Hematopoietic multipotent progenitor cell treated with erythropoietin and hydrocortisone succinate and interleukin-3 and kit ligand, for 8 days (in vitro differentiated cells): Measurements from ENCODE around the gene MLKL.
"Not testable (repeated sequence)": the region's sequence is repeated elsewhere in the genome, so short reads cannot be mapped to it uniquely, and the experiment has no call there.

ENCODE experiments used
- DNase-seq: peaks from one replicate; pipeline ENCODE4 v3.0.0-alpha.2; 2015

MLKL gene

DNA sequence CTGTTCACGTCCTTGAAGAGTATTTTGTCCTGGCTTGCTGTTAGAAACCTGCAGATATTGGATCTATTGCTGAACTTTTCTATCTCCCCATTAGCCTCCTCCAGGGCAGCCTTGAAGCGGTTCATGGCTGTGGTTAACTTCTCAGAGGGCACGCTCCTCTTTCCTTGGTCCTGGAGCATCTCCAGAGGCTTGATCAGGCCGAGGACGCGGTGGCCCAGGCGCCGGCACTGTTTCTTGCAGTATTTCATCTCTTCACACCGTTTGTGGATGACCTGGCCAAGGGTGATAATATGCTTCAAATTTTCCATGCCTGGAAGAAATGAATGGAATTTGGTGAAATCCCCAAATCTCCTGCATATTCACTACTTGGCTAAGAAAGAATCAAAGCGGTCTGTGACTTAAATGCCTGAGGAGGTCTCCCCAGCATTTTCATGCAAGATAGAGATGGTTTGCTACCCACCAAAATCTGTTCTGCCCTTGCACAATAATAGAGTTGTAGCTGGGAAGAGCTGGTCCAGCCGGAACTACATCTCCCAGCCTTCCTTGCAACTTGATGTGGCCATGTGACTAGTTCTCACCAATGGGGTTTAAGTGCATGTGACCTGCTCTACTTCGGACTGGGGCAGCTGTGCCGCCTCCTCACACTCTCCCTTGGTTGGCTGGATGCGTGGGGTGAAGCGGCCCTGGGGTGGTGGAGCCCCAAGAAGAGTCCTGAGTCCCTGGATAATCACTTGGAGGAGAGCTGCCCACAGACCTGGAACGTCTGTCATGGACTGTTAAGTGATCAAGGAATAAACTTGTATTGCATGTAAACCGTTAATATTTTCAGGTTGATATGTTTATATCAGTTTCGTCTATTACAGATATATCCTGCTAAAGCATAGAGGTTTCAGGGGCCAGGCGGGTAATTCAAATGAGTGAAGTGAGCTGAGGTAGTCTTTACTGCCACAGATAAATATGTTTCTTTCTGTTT lies 4.9 kb downstream of the MLKL start:
- DNase-seq, result peak; percentile 94

DNA sequence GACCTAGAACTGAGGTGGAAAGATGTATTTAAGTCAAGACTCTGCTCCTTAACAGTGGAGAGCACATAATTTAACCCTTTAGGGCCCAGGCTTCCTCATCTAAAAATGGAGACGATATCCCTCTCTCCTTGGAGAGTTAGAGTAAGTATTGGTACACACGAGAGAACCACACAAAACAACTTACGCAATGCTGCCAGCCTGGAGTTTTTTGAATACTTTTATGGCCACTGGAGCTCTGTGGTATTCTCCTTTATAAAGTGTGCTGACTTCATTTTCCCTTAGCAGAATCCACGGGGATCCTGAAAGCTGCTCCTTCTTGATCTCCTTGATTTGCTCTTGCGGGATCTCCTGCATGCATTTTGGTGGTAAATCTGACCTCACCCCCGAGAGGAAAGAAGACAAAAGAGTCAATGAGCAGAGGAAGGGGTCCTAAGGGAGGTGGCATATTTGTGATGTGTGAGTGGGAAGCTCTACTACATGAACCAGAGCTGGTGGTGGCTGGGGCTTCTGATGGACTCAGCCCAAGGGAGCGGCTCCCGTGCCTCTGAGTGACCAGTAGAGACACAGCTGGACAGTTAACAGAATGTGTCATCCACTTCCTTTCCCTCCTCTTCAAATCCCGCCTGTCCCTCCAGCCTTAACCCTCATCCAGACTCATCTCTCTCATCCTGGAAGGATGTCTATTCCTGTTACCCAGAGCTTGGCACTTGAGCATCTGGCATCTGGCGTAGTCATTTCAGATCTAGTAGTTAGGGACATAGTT lies 9.4 kb downstream of the MLKL start:
- no peak for DNase-seq

DNA sequence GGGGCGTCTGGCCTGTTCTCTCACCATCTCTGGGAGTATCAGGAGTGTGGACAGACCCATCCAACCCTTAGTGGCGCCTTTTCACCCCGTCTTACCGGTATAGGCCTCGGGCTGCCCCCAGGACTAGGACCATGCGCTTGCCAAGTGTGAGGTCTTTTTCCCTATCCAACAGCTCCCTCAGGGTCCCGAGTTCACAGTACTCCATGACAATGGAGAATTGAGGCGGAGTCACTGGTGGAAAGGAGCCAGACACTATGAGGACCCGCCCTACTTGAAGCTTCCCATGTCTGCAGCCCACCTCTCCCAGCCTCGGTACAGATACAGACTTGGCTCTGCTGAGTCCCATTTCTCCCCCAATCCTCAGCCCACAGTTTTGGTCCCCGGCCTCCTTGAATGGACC lies 18.1 kb downstream of the MLKL start:
- DNase-seq, result no peak

DNA sequence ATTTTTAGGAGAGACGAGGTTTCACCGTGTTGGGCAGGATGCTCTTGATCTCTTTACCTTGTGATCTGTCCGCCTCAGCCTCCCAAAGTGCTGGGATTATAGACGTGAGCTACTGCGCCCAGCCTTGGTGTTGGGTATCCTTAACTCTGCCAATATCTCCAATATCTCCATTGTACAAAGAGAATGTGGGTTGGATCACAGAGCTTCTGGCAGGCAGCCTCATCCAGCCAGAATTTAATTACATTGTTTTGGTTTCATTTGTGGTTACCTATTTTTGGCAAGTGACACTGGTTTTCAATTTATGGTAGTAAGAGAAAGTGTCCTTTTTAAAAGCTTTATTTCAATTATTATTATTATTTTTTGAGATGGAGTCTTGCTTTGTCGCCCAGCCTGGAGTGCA lies 20.0 kb downstream of the MLKL start:
- no peak for DNase-seq

DNA sequence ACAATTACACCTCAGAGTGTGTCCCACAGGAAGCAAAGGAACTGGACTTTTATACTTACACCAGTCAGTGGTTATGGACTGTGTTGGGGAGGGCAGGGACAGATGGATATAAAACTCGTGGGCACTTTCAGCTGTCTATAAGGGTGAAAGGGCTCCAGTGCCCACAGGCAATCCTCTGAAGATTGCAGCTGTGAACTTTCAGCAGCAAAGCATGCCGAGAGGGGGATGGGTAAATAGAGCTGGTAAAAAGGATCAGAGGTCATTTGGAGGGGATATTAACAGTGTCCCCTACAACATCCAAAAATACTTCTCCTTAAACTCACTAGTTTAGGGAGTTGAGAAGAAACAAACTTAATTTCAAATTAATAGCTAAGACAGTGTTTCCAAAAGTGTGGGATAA lies 20.7 kb downstream of the MLKL start:
- no peak for DNase-seq

DNA sequence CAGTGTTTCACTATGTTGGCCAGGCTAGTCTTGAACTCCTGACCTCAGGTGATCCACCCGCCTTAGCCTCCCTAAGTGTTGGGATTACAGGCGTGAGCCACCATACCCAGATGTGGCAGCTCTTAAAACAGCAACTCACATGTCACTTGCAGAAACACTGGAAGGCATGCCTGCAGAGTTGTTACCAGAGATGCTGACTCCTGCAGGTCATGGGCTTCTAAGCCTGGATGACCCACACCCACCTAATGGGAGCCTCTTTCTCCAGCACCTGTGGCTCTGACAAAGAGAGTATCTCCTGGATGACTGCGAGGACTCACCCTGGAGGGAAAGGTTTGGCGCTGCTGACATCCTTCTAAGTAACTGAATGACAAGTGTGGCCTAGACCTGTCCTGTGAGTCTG lies 22.8 kb downstream of the MLKL start:
- no peak for DNase-seq

DNA sequence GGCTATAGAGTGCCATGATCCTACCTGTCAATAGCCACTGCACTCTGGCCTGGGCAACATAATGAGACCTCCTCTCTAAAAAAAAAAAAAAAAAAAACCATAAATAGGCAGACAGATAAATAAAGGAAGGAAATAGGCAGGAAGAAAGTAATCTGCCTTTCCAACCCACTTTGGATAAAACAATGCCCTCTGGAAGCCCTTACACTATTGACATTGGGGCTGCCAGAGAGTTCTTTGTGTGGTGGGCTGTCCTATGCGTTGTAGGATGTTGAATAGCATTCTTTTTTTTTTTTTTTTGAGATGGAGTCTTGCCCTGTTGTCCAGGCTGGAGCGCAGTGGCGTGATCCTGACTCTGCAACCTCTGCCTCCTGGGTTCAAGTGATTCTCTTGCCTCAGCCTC lies 26.8 kb downstream of the MLKL start:
- no peak for DNase-seq

DNA sequence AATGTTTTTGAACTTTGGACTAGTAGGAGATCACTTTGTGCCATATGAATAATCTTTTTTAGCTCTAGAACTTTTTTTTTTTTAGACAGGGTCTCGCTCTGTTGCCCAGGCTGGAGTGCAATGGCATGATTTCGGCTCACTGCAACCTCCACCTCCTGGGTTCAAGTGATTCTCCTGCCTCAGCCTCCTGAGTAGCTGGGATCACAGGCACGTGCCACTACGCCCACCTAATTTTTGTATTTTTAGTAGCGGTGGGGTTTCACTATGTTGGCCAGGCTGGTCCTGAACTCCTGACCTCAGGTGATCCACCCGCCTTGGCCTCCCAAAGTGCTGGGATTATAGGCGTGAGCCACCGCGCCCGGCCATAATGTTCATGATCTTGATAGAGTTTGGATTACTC lies 31.8 kb downstream of the MLKL start:
- DNase-seq, result not testable (repeated sequence)

DNA sequence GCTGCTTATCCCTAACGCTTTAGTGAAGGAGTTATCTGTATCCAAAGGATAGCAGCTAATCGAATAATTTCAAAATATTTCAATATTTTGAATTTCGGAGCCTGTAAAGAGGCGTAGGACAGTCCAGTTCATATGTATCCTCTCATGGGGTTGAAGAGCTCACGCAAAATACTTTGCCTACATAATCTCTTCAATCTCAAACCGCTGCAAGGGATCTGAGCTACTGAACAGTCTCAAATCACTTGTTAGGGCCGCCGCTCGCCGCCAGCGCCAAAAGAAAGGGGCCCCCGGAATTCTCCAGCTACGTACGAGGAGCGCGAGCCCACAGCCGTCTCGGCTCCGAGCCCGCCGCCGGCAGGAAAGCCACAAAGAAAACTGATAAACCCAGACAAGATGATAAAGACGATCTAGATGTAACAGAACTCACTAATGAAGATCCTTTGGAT lies 33.4 kb downstream of the MLKL start:
- DNase-seq, result peak; percentile 55

DNA sequence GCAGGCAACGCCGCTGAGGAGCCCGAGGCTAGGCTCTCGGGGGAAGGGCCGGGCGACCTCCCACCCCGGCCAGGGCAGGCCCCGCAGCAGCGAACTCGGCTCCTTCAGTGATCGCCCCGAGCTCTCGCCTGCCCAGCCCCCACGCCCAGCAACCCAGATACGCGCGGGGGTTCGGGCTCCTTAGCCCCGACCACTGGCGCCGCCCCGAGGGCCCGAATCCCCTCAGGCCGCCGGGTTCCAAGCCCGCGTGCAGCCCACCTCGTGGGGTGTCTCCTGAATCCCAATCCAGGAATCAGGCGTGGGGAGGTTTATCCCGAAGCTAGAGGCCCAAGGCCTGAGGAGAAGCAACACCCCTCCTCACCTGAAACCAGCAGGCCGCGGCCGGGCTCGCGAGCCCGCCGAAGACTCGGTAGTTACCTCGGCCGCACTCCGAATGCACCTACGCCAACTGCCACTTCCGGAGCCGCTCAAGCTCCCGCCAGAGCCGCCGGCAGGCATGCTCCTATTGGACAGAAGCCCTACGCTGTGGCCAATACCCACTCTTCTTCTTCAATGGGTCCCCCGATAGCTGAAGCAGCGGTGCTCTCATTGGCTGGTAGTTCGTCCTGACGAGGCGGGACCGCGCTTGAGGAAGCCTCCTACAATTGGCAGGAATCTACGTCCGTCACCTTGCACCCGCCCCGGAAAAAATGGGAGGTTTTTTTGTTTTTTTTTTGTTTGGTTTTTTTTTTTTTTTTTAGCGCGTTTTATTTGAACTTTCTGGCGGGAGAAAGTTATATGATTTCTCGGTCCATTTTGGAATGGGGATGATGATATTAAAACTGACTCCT lies 34.0 kb downstream of the MLKL start, which contains the start of gene RFWD3:
TSS of gene RFWD3 (minus strand) at position 453 of the 830 bp plus-strand sequence. CDS start 5,428 bp downstream, outside the sequence.
- peak; percentile 99 for DNase-seq

DNA sequence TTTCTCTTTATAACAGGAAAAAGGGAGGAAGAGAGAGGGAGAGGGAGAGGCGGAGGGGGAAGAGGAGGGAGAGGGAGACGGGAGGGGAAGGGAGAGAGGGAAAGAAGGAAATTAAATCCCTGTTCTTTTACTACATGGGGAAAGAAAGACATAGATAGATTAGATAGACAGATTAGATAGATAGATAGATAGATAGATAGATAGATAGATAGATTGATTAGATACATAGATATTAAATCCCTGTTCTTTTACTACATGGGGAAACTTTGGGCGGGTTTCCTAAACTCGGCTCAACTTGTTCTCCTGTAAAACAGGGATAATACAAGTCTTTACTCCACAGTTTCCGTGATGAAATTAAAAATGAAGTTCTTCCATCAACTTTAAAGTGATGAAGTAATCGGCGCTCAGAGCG lies 34.6 kb downstream of the MLKL start:
- DNase-seq, result no peak

DNA sequence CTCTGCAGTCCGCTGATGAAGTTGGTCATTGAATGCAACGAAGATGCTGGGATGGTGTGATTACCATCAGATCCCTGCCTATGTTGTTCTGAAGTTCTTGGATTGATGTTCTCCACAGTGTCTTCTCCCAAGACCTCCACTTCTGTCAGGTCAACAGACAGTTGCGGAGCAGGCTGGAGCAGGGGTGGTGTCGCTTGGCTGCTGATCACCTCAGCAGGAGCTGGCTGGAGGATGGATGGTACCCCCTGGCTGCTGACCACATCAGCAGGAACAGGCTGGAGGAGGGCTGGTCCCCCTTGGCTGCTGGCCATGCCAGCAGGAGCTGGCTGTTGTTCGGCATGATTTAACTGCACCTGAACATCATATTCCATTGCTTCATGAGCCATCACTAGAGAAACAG lies 39.6 kb downstream of the MLKL start:
- DNase-seq, result no peak

DNA sequence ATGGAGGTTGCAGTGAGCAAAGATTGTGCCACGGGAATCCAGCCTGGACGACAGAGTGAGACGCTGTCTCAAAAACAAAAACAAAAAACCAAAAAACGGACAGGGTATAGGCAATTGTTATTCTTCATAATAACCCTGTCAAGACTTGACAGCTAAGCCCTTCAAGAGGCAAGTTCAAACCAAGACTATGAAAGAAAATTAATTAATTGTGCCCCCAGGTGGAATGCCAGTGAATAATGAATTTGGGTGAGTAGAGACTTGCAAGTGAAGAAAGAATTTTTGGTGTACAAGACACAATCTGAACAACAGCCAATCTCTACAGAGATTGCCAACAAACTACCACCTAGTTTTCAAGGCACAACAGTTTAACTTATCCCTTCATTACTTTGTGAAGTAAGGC lies 40.3 kb downstream of the MLKL start:
- DNase-seq, result no peak

DNA sequence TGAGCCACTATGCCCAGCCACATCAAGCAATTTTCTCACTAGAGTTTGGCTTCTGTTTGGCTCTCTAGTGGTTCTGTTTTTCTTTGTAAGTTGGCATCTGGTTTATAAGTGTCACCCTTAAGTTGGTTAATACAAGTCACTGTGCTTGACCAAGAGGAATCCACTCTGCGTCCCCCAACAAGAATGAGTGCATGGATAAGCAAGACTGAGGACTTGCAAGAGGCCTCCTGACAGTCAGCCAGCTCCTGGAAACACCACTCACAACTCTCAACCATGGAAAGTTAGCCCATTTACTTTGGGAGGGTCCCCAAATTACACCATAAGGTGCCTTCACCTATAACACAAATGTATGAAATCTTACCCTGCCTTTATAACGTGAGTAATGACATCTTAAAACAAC lies 41.6 kb downstream of the MLKL start:
- no peak for DNase-seq

DNA sequence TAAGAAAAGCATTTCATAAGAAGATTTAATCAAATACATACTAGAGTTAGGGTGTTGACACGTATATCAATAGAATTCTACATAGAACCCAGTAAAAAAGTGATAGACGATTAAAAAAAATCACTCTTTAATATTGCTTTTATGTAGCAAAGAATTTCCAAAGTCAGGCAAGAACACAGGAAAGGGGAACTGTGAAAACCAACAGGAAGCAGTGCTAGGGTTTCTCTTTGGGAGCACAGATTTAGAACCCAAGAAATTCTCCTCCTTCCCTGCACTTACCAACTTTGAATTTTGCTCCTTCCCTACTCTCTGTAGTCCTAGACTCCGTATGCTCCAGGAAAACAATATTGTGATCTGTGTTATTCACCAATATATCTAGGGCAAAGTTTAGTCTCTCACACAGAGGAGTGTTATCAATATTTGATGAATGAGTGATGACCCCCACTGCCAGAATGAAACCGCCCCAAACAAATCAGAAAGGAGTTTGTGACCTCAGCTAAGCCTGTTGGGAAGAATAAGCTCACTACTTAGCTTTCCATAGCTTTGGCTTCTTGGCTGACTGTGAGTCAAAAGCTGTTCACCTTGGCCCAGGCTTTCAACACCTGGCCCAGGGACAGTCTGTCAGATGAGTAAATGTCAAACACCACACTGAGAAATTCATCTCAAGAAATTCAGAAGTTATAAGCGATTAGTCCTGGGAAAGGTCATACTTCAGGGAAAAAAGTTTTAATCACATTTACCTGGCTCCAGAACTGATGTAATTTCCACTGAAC lies 42.6 kb downstream of the MLKL start:
- DNase-seq, result no peak

DNA sequence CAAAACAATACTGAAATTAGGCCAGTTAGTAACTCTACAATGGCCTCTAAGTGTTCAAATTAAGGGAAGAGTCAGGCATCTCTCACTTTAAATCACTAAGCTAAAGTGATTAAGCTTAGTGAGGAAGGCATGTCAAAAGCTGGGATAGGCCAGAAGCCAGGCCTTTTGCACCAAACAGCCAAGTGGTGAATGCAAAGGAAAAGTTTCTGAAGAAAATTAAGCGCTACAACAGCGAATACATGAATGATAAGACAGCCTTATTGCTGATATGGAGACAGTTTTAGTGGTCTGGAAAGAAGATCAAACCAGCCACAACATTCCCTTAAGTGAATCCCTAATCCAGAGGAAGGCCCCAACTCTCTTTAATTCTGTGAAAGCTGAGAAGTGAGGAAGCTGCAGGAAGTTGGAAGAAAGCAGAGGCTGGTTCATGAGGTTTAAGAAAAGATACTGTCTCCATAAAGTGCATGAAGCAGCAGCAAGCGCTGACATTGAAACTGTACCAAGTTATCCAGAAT lies 46.1 kb downstream of the MLKL start:
- DNase-seq, result no peak

DNA sequence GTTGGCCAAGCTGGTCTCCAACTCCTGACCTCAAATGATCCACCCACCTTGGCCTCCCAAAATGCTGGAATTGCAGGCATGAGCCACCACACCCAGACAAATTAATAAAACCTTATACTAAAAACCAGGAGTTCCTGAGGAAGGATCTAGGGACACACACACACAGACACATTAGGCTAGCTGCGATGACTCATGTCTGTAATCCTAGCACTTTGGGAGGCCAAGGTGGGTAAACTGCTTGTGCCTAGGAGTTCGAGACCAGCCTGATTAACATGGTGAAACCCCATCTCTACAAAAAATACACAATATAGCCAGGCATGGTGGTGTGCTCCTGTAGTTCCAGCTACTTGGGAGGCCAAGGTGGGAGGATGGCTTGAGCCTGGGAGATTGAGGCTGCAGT lies 47.8 kb downstream of the MLKL start:
- DNase-seq, result not testable (repeated sequence)

DNA sequence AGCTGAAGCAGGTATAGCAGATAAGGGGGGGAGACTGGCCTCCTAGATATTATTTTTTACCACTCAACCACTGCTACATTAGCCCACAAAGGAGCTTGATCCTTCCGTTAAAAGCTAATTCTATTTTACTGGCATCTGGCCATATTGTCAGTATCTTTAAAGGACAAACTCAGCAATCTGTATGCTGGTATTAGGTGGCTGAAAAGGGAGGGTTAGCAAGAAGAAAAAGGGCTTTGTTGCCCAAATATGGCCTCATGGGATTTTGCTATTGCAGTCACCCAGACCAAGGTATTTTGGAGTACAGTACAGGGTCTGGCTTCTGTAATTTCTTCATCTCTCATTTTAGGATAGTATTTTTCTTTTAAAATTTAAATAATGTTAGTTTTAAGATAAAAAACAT lies 48.4 kb downstream of the MLKL start:
- peak; percentile 24 for DNase-seq

DNA sequence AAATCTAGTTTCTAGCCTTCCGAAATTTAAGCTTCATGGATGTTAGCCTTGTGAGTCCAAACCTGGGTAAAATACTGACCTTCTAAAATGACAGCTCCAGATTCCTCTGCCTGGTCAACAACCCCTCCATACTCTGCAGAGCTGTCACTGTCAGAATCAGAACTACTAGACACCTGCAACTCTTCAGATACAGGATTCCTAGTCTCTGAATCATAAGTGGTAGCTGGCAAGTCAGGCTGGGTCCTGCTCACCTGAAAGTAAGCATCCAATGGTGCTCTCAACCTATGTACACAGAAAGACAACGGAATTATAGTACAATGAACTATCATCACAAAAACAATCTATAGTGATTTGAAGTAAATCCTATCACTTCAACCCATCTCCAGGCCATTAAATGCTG lies 48.8 kb downstream of the MLKL start:
- no peak for DNase-seq

DNA sequence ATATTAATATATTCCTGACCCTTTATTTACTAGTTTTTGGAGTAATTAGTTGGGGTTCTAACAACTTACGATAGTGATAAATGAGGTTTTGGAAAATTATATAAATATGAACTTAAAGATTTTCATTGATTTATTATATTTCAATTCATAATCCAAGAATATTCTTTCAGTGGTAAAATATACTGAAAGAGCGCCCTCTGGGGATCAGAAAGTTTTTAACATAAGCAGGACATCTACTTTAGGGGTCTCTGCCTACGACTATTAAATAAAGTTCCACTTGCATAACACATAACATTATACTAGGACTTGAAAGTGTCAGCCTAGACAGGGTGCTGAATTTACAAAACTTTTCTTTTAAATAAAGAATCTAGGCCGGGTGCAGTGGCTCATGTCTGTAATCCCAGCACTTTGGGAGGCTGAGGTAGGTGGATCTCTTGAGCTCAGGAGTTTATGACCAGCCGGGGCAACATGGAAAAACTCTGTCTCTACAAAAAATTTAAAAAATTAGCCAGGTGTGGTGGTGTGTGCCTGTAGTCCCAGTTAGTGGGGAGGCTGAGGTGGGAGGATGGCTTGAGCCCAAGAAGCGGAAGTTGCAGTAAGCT lies 49.6 kb downstream of the MLKL start:
- peak; percentile 35 for DNase-seq

DNA sequence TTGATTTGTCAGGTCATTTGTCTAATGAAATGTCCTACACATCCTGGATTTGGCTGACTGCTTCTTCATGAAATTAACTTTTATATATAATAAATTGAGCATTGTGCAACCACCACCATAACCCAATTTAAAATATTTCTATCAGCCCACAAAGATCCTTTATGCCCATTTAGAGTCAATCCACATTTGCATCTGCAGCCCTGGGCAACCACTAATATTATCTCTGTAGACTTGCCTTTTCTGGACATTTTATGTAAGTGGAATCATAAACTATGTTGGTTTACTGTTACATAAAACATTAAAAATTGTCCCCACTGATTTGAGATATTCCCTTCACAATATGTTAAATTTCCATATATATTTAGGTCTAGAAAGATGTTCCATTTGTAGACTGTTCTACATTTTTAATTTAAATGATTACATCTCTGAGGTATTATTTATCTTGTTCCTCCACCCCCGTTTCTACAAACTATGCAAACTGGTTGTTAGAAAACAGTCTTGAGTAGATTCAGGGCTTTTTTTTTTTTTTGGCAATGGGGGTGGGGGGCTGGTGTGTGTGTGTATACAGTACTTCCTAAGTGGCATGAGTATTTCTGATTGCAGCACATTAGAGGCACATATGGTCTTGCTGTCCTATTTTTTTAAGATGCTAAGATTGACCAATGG lies 50.7 kb downstream of the MLKL start:
- no peak for DNase-seq
